Neutrophil (primary cell): ENCODE results near the gene RETREG2.

Experiments
- H3K27ac ChIP-seq: fragments of 200-600 bp; sonication (generic); 2 replicates; pipeline ENCODE4 v1.5.1; 2016; ENCODE audit warnings: mild to moderate bottlenecking, moderate library complexity
- H3K27me3 ChIP-seq: fragments of 200-600 bp; sonication (generic); 2 replicates; pipeline ENCODE4 v1.6.0; 2016; ENCODE audit warnings: mild to moderate bottlenecking
- H3K36me3 ChIP-seq: fragments of 200-600 bp; sonication (generic); 2 replicates; pipeline ENCODE4 v1.5.1; 2017
- H3K4me1 ChIP-seq, 2 experiments: fragments of 200-600 bp in 1 of 2; sonication (generic) in 1 of 2; 1 replicate in 1 of 2; 2 replicates in 1 of 2; pipeline versions ENCODE4 v1.5.1 to v1.6.1; 2013 to 2016; ENCODE audit warnings: low read depth in 1 of 2, low read length in 1 of 2, mild to moderate bottlenecking in 1 of 2, moderate library complexity in 1 of 2; ENCODE audit not compliant: control insufficient read depth in 1 of 2, insufficient read depth in 1 of 2
- H3K4me3 ChIP-seq, 2 experiments: fragments of 200-600 bp in 1 of 2; sonication (generic) in 1 of 2; 1 replicate in 1 of 2; 2 replicates in 1 of 2; pipeline ENCODE4 v1.5.1; 2013 to 2016; ENCODE audit warnings: low read depth in 1 of 2, low read length in 1 of 2, mild to moderate bottlenecking in 1 of 2, moderate library complexity in 1 of 2
- H3K9me3 ChIP-seq: fragments of 200-600 bp; sonication (generic); 2 replicates; pipeline ENCODE4 v1.5.1; 2016
- CTCF ChIP-seq: fragments of 200-600 bp; sonication (generic); IDR thresholded peaks from 2 replicates; pipeline ENCODE4 v1.5.1; 2016; ENCODE audit warnings: antibody characterized with exemption

RETREG2 gene

GRCh38 chr2:219157396-219157795 is 20.7 kb upstream of the RETREG2 start:
- H3K4me1 ChIP-seq, result peaks cover 14 to 20% of the 10 kb centered on the region in 2 experiments
- H3K27ac ChIP-seq, result no peak overlapping the region
- H3K9me3 ChIP-seq, result no peaks in the 10 kb centered on the region
- H3K36me3 ChIP-seq, result peaks cover 11% of the 10 kb centered on the region
- peaks cover 3% of the 10 kb centered on the region for H3K27me3 ChIP-seq
- no peak for TF ChIP-seq CTCF
- H3K4me3 ChIP-seq, result no peak overlapping the region

- H3K36me3 ChIP-seq, result peaks cover 11% of the 10 kb centered on the region
- no peak for TF ChIP-seq CTCF
- H3K4me1 ChIP-seq, result peaks cover 14 to 20% of the 10 kb centered on the region in 2 experiments
- H3K4me3 ChIP-seq, result no peak overlapping the region
- H3K27ac ChIP-seq, result no peak overlapping the region
- H3K9me3 ChIP-seq, result no peaks in the 10 kb centered on the region
- peaks cover 3% of the 10 kb centered on the region for H3K27me3 ChIP-seq
Observed at GRCh38 chr2:219158025-219158424, 20.1 kb upstream of the RETREG2 start.

DNA sequence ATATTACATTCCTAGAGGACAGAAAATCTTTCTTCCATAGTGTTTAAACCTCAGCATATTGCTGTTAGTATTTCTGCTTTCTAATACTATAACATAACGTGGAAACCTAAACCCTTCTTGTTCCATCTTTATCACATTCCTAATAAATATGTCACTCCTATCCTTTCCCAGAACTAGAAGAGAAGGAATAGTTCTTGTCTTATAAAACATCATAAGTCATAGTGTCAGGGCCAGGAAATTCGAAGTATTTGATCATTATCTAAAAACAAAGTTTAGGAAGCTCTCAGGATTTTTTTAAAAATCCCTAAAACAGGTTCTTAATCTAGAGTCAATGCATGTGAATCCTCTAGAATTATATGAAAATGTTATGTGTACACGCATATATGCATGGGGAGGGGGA is 19.5 kb upstream of the RETREG2 start:
- H3K27me3 ChIP-seq, result peaks cover 3% of the 10 kb centered on the region
- no peak overlapping the region for H3K27ac ChIP-seq
- no peaks in the 10 kb centered on the region for H3K9me3 ChIP-seq
- H3K4me1 ChIP-seq, result peaks cover 14 to 20% of the 10 kb centered on the region in 2 experiments
- TF ChIP-seq CTCF, result no peak
- no peak overlapping the region for H3K4me3 ChIP-seq
- peaks cover 11% of the 10 kb centered on the region for H3K36me3 ChIP-seq

GRCh38 chr2:219159771-219160185 is 18.3 kb upstream of the RETREG2 start:
- Histone ChIP-seq H3K27ac (peak overlapping the region; percentile 83), H3K27me3 (peaks cover 3% of the 10 kb centered on the region), H3K9me3 (no peaks in the 10 kb centered on the region), H3K4me1 (peaks cover 14 to 20% of the 10 kb centered on the region in 2 experiments), H3K36me3 (peaks cover 11% of the 10 kb centered on the region), H3K4me3 (peak overlapping the region; percentile 78 to 87)
- no peak for TF ChIP-seq CTCF

DNA sequence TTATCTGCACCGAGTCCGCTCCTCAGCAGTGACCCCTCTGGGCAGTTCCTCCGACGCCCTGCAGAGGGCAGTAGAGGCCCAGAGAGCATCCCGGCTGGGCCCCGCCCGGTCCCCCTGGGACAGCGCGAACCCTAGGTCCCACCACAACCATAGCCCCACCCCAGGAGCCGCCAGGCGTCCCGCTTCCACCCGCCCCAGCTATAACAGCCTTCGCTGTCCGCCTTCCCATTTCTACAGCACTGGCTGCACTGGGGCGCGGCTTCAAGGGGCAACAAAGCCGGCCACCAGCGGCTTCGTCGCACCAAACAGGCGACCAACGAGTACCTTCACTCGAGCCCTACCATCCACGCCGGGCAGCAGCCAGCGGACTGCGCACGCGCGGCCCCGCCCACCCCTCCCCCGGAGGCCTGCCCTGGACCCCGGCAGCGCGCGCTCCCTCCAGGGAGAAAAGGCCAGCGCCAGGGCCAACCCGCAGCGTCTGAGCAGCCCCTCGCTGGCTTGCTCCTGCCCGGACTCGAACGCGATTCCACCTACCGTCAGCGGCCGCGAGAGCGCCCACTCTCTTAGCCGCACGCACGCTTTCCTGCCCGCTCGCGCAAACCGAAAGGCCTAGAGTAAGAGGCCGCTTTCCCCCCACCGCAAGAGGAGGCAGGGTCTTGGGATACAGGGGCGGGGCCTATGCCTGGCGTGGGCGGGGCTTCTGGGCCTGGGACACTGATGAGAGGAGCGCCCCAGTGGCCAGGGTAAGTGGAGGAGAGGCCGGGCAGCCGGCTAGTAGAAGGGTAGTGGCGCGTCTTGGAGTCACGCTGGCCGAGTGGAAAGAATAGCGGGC is 17.7 kb upstream of the RETREG2 start, which contains the start of gene NHEJ1:
Gene NHEJ1, minus strand, starts transcription at position 630 of the 832 bp plus-strand sequence. CDS start 2,453 bp downstream, outside the sequence.
- peak within 1 kb of the TSS; percentile 83 for H3K27ac ChIP-seq
- peak; percentile 96 for TF ChIP-seq CTCF
- H3K4me3 ChIP-seq, result peak within 1 kb of the TSS; percentile 78 to 87
- peaks cover 3% of the 10 kb centered on the region for H3K27me3 ChIP-seq
- H3K36me3 ChIP-seq, result peaks cover 11% of the 10 kb centered on the region
- no peaks in the 10 kb centered on the region for H3K9me3 ChIP-seq
- peaks cover 14 to 20% of the 10 kb centered on the region in 2 experiments for H3K4me1 ChIP-seq
